DMS114 treated with DMSO at 0.1 percent for 48 hours (cell line): ENCODE results near the gene IL2RA.
"Not testable (repeated sequence)": the region's sequence is repeated elsewhere in the genome, so short reads cannot be mapped to it uniquely, and the experiment has no call there.

Source experiments
- DNase-seq: peaks from one replicate; lab custom pipeline; 2025; ENCODE audit not compliant: unreplicated experiment; lab: John Stamatoyannopoulos, UW

IL2RA gene

DNA sequence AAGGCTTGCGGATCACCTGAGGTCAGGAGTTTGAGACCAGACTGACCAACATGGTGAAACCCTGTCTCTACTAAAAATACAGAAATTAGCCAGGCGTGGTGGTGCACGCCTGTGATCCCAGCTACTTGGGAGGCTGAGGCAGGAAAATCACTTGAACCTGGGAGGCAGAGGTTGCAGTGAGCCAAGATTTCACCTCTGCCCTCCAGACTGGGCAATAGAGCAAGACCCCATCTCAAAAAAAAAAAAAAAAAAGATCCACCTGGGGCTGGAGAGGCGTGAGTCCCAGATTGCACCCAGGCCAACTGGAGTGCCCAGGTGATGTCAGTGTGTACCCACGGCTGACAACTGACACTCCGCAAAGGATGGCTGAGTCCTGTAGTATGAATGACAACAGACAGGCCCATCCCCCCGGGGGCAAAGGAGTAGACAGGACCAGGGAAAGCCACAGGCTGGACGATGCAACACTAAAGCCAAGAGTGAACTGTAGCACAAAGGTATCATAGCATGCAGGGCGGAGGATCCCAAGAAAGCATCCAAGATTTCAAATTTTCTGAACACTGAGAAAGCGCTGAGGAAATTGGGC, 99.7 kb downstream of the IL2RA start:
- not testable (repeated sequence) for DNase-seq

DNA sequence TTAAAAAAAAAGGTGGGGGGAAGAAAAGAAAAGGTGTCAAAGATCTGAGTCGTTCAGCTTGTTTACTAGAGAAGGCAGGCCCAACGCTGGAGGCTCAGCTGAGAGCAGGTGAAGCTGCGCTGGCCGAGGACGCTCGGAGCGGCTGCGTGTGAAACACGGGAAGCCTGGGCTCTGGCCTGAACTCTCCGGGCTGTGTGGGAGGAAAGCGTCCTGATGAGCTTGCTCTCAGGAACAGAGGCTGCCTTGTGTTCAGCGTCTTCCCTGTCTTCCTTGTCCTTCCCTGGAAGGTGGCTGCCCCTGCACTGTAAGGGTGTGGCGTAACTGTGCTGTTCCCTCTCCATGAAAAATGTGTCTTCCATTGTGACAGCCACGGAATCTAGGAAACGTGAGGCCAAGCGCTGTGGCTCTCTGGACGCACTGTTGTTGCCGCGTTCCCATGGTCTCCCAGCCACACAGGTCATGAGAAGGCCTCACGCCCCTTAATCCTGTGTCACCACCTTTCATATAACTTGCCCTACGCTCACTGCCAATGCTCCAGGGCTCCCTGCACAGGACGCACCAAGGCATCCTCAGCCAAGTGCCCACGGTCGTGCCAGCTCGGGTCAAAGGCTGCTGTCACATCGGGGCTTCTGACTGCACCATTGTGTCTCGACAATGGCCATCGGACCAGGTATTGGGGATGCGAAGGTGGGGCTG, 100.6 kb downstream of the IL2RA start:
- no peak for DNase-seq

DNA sequence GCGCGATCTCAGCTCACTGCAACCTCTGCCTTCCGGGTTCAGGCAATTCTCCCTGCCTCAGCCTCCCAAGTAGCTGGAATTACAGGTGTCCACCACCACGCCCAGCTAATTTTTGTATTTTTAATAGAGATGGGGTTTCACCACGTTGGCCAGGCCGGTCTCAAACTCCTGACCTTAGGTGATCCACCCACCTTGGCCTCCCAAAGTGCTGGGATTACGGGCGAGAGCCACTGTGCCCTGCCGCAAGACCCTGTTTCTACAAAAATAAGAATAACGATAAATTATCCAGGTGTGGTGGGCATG, 101.2 kb downstream of the IL2RA start:
- not testable (repeated sequence) for DNase-seq
